GM19238 (cell line): ENCODE results near the gene LANCL3.

Experiments
- DNase-seq: peaks from one replicate; pipeline ENCODE4 v3.0.0; 2011; ENCODE audit warnings: low spot score; ENCODE audit not compliant: insufficient read length

LANCL3 gene

DNA sequence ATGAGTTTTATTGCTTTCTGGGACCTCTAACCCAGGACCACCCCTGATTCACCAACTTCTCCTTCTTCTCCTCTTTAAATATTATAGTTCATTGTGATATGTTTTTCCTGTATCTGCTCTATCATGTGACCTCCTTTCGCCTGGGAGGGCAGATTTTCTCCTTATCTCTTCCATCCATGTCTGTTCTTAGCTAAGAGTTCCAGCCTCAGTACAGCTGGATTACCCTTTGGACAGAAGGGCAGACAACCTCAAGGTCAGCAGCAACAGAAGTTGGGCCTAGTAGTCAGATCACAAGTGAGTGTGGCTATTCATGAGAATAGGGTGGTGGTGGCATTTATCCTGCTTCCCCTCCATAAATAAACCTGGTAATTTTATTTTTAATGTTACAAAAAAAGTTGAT, 108.4 kb downstream of the LANCL3 start:
- no peak for DNase-seq

DNA sequence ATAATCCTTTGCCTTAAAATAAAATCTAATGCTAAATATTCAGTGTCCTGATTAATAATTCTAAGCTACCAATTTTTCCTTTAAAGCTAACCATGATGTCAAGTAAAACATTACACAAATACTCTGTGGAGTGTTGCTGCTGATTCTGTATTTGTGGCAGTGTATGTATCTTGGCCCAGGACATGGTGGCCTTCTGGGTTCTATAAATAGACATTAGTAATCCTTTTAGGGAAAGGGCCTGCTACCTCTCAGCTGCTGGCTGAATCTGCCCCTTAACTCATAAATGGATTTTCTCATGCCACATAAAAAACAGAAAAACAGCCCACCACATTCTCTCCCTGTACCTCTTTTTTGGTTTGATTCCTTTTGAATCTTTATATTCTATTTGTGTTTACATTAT, 113.0 kb downstream of the LANCL3 start:
- DNase-seq = no peak

DNA sequence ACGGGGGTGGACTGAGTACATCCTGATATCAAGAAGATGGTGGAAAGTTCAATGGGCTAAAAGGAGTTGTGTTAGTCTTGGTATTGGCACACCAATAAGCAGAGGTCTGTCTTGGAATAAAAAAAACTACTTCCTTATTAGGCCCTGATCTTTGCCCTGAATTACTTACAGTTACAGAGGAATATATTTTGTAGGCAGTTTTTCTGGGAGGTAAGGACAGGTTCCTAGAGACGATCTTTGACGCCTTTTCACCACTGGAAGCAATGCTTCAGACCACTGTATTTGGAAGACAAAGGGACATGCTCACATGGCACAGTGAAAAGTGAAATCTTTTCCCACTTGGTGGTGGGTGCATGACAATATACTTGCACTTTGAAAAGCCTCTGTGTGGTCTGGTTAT, 113.5 kb downstream of the LANCL3 start:
- no peak for DNase-seq

DNA sequence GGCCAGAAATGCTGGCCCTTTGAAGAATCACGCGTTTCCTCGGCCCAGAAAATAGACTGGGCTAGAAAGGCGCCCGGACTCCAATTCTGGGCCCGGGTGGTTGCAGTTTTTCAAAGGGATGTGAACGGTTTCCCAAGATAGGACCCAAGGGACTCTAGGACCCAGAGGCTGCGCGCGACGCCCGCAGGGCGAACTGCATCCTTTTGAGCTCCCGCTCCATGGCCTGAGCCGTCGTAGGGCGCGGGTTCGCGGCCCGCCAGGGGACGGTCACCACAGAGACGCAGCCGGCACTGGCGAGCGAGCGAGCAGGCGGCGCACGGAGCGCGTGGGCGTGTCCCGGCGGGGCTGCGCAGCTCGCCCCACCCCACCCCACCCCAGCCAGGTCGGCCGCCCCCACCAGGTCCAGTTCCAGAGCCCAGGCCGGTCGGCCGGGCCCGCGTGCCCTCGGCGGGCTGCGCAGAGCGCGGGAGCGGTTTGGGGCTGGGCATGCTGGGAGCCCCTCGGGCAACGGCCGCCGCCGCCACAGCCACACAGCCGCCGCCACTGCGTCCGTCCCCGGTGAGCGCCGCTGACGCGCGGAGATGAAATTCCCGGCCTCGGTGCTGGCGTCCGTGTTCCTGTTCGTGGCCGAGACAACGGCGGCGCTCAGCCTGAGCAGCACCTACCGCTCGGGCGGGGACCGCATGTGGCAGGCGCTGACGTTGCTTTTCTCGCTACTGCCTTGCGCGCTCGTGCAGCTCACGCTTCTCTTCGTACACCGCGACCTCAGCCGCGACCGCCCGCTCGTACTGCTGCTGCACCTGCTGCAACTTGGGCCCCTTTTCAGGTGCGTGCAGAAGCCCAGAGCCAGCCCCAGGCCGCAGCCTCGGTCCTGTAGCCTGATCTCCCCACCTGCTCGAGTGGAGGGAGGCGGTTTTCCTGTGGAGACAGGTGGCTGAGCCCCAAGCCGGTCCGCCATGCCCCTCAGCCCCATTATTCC, 114.2 kb downstream of the LANCL3 start, which contains the start of gene XK:
XK (plus strand) TSS at position 411 of the 979 bp plus-strand sequence; CDS start at position 582, 171 bp downstream.
- no peak for DNase-seq

DNA sequence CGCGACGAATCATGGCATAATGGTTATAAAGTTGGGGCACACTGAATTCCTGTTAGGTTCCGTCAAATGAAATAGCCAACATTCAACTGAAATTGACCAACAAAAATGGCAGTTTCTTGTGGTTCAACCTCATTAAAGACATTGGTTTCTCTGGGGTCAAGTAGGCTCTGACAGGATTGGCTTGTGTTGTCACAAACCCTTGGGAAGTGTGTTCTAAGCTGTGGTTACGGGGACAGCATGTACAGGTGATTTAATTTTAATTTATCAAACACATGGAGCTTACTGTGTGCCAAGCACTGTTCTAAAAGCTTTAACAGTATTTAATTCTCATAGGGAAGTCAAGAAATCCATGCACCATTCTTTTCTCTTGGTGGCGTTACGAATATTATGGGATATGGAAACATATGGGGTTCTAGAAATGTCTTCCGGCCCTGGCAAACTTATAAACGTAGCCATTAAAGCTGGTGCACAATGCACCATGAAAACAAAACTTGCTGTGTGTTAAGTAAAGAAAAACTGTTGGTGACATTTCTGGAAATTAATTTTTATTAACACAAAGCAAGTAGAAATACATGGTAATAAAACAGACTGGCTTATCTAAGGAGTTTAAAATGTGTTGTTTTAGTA, 115.0 kb downstream of the LANCL3 start:
- no peak for DNase-seq

DNA sequence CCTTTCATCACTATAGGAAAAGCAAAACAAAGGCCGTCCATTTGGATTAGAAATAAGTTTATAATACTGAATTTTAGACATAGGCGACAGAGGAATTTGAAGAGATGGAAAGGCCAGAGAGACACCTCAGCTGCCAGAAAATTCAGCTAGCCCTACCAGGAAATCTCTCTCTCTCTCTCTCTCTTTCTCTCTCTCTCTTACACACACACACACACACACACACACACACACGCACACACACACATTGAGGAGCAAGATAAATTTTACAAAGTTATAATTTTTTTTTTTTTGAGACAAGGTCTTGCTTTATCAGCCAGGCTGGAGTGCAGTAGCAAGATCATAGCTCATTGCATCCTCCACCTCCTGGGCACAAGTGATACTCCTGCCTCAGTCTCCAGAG, 115.5 kb downstream of the LANCL3 start:
- no peak for DNase-seq

DNA sequence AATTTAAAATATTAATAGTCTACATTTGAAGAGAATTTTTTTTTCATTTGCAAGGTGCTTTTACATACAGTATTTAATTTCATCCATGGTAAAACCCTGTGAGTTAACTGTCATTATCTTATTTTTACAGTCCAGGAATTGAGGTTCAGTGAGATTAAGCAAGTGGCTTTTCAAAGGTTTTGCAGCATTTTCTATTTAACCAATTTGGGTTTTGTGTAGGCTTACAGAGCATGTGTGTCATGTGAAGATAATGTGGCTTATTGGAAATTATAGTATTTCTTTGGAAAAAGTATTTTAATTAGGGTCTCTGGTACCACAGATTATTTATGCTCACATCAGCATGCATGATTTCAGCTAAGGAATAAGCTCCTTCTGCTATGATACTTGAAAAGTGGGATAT, 118.7 kb downstream of the LANCL3 start:
- no peak for DNase-seq

DNA sequence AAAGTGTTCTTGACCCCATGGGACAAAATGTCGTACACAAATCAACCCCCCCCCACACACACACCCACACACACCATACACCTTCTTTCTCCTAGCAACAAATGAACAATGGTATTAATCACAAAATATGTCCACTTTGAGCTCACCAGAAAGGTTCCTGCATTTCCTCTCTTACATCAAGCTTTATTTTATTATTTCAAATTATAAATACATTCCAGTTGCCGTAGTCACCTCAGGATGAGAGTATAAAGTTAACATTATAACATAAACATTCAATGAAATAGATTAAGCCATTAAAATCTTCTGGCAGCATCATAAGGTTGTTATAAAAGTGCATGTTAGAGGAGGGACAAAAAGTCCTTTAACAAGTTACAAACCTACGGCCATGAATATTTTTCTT, 121.5 kb downstream of the LANCL3 start:
- no peak for DNase-seq

DNA sequence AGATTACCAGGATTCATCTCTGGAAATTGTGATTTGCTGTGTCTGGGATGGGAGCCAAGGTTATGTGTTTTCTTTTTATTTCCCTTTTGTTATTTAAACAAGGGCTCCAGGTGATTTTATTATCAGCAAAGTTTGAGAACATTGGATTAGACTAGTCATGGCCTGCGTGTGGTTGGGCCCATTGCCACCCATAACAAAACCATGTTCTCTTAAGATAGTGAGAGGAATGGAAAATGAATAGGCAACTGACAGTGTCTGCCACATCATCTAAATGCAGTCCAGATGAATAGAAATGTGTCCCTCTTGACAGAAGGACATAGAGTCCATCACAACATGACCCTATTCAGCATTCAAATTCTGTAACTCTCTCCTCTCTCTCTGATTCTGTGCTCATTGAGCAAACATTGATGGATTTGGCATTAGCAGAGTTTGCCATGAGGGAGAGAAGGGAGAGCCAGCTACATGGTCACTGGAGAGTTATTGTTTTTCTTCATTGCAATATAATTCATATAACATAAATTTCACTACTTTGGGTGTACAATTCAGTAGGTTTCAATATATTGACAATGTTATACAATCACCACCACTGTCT, 125.8 kb downstream of the LANCL3 start:
- no peak for DNase-seq

DNA sequence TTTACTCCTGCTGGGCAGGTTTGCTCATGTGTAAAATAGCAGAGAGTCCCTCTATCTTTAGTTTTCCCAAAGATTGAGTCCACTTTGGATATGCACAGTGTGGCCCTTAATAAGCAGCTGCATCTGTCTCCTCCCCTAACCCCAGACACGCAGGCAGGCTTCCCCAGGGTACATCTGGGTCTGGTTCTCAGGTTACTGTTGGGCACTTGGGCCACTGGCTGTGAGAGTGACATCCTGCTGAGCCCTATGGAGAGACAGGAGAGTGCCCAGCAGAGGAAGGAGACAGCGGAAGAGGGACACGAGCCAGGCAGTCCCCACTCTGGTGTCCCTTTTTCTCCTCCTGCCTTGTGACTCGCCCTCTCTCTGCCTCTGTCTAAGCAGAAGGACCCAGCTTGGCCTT, 130.1 kb downstream of the LANCL3 start:
- no peak for DNase-seq

DNA sequence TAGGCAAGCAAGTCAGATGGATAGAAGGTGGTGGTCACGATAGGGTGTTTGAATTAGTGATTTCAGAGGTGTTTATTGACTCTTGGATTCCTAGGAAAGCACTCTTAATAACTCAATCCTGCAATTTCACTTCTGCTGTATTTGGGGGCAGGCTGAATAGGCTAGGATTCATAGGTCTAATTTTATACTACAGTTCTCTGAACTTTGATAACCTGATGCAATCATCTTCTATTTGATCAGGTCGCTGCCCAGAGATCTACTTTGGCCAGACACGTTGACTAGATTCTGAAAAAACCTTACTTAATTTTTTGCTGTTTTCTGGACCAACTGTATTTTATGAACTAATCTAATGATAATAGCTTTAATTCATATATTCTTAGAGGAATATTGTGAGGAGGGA, 140.5 kb downstream of the LANCL3 start:
- DNase-seq = no peak

DNA sequence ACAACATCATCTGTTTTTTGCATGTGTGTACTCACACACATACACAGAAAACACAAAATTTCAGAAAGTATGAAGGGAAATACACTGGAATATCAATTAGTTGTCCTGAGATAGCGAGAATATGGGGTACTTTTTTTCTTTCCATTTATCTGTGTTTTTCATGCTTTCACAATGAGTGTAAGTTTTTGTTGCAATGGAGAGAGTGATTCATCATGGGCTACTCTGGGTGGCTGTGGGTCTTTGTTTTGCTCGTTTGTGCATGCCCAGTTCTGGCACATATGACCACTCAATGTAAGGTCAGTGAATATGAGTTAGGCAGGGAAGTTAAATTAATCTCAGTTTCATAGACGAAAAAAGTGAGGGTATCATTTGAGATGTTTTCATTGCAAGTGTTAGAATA, 141.0 kb downstream of the LANCL3 start:
- DNase-seq = no peak

DNA sequence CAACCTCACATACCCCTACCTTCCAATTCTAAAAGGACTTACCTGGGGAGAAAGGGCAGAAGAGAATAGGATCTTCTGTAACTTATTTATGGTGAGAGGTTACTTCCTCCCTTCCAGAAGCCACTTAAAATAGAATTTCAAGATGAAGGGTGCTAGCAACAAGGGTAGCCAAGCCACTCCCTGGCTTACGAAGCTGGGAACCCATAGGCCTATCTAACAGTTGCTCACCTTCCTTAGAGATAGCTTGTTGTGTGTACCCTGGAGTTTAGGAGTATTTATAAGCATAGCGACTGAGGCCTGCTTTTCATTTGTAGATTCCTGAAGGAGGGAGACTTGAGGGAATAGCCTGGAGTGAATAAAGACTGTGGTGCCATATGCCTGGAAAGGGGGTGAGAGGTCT, 143.0 kb downstream of the LANCL3 start:
- no peak for DNase-seq

DNA sequence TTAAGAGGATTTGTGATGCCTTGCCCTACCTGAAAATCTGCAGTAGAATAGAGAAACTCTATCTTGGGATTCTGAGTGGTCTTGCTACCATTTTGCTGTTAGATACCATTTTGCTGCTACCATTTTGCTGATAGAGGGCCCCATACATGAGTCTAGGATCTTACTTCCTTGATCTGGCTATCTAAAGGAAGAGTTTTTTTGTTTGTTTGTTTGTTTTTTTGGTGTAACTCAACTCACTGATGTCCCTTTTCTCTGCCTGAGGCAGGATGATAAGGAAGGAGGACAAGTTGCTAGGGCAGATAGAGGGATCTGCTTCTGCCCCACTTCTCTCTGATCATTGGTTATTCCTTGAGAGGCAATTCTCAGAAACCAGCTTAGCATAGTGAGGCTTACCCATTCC, 145.1 kb downstream of the LANCL3 start:
- no peak for DNase-seq

DNA sequence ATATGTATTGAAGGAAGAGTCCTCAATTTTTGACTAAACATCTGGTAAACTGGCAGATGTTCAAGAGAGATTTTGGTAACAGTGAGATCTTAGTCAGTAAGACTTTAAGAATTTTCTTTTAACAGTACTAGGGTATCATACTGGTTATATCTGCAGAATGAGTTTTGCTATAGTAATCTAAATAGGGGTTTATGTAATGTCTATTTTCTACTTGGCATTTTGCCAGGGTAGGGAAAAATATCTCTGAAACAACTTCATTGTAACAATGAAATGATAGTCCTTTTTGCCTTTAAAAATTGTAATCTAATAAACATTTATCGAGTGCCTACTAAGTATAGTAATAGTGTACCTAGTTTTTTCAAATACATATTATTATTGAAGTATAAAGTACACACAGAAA, 146.2 kb downstream of the LANCL3 start:
- DNase-seq = no peak

DNA sequence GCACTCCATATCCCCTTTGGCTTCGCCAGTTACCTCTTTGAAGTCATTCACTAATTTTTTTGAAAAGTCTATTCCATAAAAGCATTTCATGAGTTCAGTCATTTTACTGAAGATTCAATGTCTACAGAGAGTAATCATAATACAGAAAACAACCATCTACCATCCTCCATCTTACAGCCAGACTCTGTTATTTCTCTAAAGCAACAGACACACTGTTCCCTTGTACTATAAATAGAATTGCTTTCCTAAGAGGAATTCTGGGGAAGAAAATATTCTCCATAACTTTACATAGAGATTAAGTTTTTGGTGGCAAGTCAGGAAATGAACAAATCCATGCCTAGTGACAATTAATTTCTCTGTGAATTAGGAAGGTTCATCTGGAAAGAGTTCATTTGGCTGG, 151.1 kb downstream of the LANCL3 start:
- no peak for DNase-seq

DNA sequence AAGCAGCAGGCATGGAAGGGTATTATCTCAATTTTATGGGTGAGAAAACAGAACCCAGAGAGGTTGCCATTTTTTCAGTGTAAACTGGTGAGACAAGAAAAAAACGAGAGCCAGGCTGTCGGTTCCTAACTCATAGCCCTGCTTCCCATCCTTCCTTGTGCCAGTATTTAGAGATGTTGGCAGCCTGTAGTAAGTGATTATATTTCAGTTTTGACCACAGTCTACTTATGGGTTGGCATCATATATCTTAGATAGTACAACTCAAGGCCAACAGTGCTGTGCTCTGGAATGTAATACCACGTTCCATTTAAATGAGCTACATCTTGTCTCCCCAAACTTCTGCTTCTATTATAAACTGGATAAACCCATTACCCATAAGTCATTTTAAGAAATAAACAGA, 154.9 kb downstream of the LANCL3 start:
- no peak for DNase-seq
